HEK293T (cell line): ENCODE data around the gene USP3.

ENCODE experiments used
- CTCF ChIA-PET: fragments of 350-600 bp; formaldehyde crosslinking; extraction: SDS; loops from one replicate; lab custom pipeline; 2021; ENCODE audit warnings: antibody characterized with exemption, inconsistent platforms; lab: Yijun Ruan, JAX
- POLR2A ChIA-PET: fragments of 350-600 bp; formaldehyde crosslinking; extraction: SDS; loops from one replicate; lab custom pipeline; 2020; ENCODE audit warnings: antibody characterized with exemption, inconsistent platforms; lab: Yijun Ruan, JAX
- DNase-seq: peaks from one replicate; pipeline ENCODE4 v3.0.0; 2012; ENCODE audit warnings: mixed read lengths; ENCODE audit errors: extremely low spot score
- ARNT ChIP-seq: fragments of 450-650 bp; IDR thresholded peaks from 2 replicates; pipeline ENCODE4 v1.6.1; 2017; ENCODE audit warnings: mild to moderate bottlenecking
- BHLHE40 ChIP-seq: fragments of 450-650 bp; IDR thresholded peaks from 2 replicates; pipeline ENCODE4 v1.6.1; 2016; ENCODE audit warnings: mild to moderate bottlenecking, moderate library complexity, borderline replicate concordance
- CTBP1 ChIP-seq: fragments of 450-650 bp; IDR thresholded peaks from 2 replicates; pipeline ENCODE4 v1.6.1; 2016; ENCODE audit warnings: borderline replicate concordance
- ELF4 ChIP-seq: fragments of 450-650 bp; IDR thresholded peaks from 2 replicates; pipeline ENCODE4 v1.6.1; 2017; ENCODE audit warnings: antibody characterized with exemption
- FOXA1 ChIP-seq: fragments of 450-650 bp; IDR thresholded peaks from 2 replicates; pipeline ENCODE4 v1.6.1; 2016; ENCODE audit warnings: mild to moderate bottlenecking
- FOXK2 ChIP-seq: fragments of 450-650 bp; IDR thresholded peaks from 2 replicates; pipeline ENCODE4 v1.6.1; 2016; ENCODE audit warnings: mild to moderate bottlenecking
- FOXM1 ChIP-seq: fragments of 450-650 bp; IDR thresholded peaks from 2 replicates; pipeline ENCODE4 v1.6.1; 2017; ENCODE audit warnings: mild to moderate bottlenecking, borderline replicate concordance
- HDGF ChIP-seq: fragments of 450-650 bp; IDR thresholded peaks from 2 replicates; pipeline ENCODE4 v1.6.1; 2017; ENCODE audit warnings: antibody characterized with exemption, borderline replicate concordance
- L3MBTL2 ChIP-seq: fragments of 450-650 bp; conservative IDR thresholded peaks from 2 replicates; pipeline ENCODE4 v1.6.1; 2016; ENCODE audit warnings: mild to moderate bottlenecking
- LEF1 ChIP-seq: fragments of 450-650 bp; IDR thresholded peaks from 2 replicates; pipeline ENCODE4 v1.6.1; 2017; ENCODE audit warnings: mild to moderate bottlenecking, borderline replicate concordance
- NFRKB ChIP-seq: fragments of 450-650 bp; IDR thresholded peaks from 2 replicates; pipeline ENCODE4 v1.6.1; 2016; ENCODE audit warnings: mild to moderate bottlenecking, moderate library complexity
- PKNOX1 ChIP-seq: fragments of 450-650 bp; IDR thresholded peaks from 2 replicates; pipeline ENCODE4 v1.6.1; 2016
- SP1 ChIP-seq: fragments of 450-650 bp; IDR thresholded peaks from 2 replicates; pipeline ENCODE4 v1.6.1; 2017
- SUZ12 ChIP-seq: fragments of 450-650 bp; IDR thresholded peaks from 2 replicates; pipeline ENCODE4 v1.6.1; 2016; ENCODE audit warnings: mild to moderate bottlenecking
- TARDBP ChIP-seq: fragments of 450-650 bp; IDR thresholded peaks from 2 replicates; pipeline ENCODE4 v1.6.1; 2016
- ZNF384 ChIP-seq: fragments of 450-650 bp; IDR thresholded peaks from 2 replicates; pipeline ENCODE4 v1.6.1; 2016

Gene USP3

GRCh38 chr15:63560741-63561448, 56.5 kb downstream of the USP3 start:
- no peak for DNase-seq

GRCh38 chr15:63564093-63564492, 59.7 kb downstream of the USP3 start:
- CTCF ChIA-PET = no interaction called here
- TF ChIP-seq FOXM1 (no peak), ELF4 (no peak), SP1 (no peak), FOXK2 (no peak), ZNF384 (no peak), HDGF (no peak), L3MBTL2 (no peak)
- POLR2A ChIA-PET = no interaction called here
- no peak for DNase-seq

More at GRCh38 chr15:63560741-63561448, 56.5 kb downstream of the USP3 start:
- CTCF ChIA-PET = no interaction called here
- TF ChIP-seq L3MBTL2 (no peak), BHLHE40 (no peak), SUZ12 (no peak), PKNOX1 (no peak), FOXM1 (no peak), ELF4 (no peak), FOXA1 (no peak), FOXK2 (no peak), HDGF (no peak), CTBP1 (no peak), LEF1 (no peak)
- POLR2A ChIA-PET = no interaction called here

- POLR2A ChIA-PET = no interaction called here
Measured at GRCh38 chr15:63565536-63566186, 61.3 kb downstream of the USP3 start.

GRCh38 chr15:63572749-63573464, 68.5 kb downstream of the USP3 start:
- DNase-seq = no peak
- TF ChIP-seq LEF1 (no peak), FOXK2 (no peak), ARNT (no peak)
- POLR2A ChIA-PET = no interaction called here
- CTCF ChIA-PET = no interaction called here

More at GRCh38 chr15:63565536-63566186, 61.3 kb downstream of the USP3 start:
- TF ChIP-seq FOXK2 (no peak), BHLHE40 (no peak), FOXA1 (no peak), FOXM1 (no peak), NFRKB (no peak), ELF4 (no peak), HDGF (no peak), ZNF384 (no peak), PKNOX1 (no peak), L3MBTL2 (no peak), CTBP1 (no peak), TARDBP (no peak), SUZ12 (no peak), SP1 (no peak)
- no peak for DNase-seq
- CTCF ChIA-PET = interaction anchor here (1.2 kb wide), 1 partner anchor 13 kb away, joined by 6 read pairs; no protein-coding TSS in a partner anchor

- ChIA-PET POLR2A (no interaction called here), CTCF (no interaction called here)
- DNase-seq = no peak
- TF ChIP-seq FOXM1 = no peak
- TF ChIP-seq LEF1 = no peak
- no peak for TF ChIP-seq SUZ12
- TF ChIP-seq PKNOX1 = no peak
- TF ChIP-seq HDGF = no peak
- TF ChIP-seq SP1 = no peak
- TF ChIP-seq TARDBP = no peak
- no peak for TF ChIP-seq FOXA1
- TF ChIP-seq CTBP1 = no peak
- no peak for TF ChIP-seq NFRKB
- no peak for TF ChIP-seq ZNF384
- no peak for TF ChIP-seq ARNT
- TF ChIP-seq BHLHE40 = no peak
- TF ChIP-seq ELF4 = no peak
- no peak for TF ChIP-seq FOXK2
- TF ChIP-seq L3MBTL2 = no peak
Measured at GRCh38 chr15:63573533-63573932, 69.1 kb downstream of the USP3 start.

- TF ChIP-seq HDGF = no peak
- TF ChIP-seq ARNT = no peak
- no peak for TF ChIP-seq FOXM1
- TF ChIP-seq LEF1 = no peak
- no peak for TF ChIP-seq CTBP1
- ChIA-PET POLR2A (no interaction called here), CTCF (no interaction called here)
- no peak for DNase-seq
Measured at GRCh38 chr15:63575312-63575711, 70.9 kb downstream of the USP3 start.
